GM21723 (cell line): ENCODE data around the gene LY6G5C.
A peak's percentile ranks its signal among the peaks of the same experiment; 100 is the strongest.

Source experiments
- ATAC-seq: cut with Tn5 transposase; IDR thresholded peaks from one replicate; pipeline ENCODE4 v1.9.1; 2021; ENCODE audit warnings: mild to moderate bottlenecking, moderate library complexity; ENCODE audit not compliant: unreplicated experiment

LY6G5C gene, protein sequence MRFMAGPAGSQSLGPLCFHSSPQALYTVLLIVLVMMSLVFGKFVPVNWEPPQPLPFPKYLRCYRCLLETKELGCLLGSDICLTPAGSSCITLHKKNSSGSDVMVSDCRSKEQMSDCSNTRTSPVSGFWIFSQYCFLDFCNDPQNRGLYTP

DNA sequence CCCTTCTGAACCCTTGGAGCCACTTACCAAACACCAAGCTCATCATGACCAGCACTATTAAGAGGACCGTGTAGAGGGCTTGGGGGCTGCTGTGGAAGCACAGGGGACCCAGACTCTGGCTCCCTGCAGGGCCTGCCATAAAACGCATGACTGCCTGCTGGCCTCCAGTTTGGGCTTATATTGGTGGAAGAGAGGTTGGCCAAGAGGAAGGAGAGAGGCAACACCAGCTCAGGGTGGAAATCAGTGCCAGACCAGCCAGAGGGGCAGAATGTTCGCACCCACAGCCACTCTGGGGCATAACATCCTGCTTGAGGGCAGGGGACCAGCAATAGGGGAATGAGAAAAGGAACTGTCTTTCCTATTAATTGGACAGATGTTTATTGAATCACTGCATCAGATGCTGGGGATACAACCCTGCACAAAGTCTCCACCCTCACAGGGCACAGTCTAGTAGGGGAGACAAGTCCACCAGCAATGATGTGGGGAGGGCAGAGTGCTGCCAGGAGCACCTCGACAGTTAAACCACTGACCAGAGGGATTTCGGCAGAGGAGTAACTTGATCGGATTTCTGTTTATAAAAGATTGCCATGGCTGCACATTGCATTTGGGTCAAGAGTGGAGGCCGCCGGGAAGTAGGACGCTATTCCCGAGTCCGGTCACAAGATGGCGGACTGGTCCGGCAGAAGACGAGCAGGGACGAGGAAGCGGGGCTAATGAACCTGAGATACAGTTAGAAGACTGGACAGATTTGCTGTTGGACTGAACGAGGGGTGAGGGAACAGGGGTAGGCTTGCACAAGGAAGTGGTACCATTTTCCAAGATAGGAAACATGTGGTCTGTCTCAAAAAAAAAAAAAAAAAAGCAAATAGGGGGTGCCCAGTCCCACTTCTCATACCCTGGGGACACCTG is at the start of gene LY6G5C:
TSS of gene LY6G5C (minus strand) at position 842 of the 909 bp plus-strand sequence. CDS start at position 148, 694 bp downstream.
- ATAC-seq, result peak; percentile 72

DNA sequence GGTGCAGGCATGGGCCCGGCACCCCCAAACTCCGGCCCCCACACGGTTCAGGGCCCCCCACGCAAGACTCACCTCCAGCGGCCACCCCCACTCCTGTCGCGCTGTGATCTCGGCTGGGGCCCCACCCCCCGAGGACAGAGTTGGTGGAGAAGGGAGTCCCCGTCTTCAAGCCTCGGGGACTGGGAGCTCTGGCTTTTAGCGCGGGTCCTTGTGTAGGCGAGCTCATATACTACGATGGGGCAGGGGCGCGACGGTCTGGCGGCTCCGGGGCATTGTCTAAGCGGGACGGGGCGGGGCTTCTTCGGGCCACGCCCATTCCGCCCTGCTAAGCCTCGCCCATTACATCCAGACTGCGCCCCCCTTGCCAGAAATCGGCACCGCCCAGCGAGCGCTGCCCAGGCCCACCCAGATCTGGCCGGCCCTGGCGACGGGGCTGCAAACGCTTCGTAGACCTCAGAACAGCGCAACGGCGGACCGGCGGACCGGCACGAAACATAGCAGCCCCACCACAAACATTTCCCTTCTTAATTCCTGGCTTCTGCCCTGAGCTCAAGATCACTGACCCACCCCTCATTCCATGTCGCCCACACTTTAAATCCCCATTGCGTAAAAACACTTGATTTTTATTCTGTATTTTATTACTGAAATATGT is 49.2 kb upstream of the LY6G5C start:
- peak; percentile 44 for ATAC-seq

DNA sequence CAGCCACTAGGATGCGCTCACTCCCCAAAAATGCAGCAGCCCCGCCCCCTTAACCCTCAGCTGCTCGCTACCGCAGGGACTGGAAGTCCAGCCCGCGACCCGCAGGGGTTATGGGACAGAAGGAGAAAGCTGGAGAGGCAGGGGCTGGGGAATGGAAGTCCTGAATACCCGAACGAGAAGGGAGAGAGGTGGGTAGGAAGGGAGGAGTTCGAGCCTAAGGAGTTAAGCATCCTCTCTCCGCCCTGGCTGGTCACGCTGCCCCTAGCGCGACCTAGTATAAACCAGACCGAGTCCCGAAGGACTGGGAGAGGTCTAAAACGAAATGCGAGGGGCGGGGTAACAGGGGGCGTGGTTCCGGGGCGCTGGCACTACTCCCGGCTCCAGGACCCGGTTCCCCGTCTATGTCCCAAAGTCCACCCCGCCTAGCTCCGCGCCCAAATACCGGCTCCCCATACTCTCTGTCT is 48.7 kb upstream of the LY6G5C start:
- peak; percentile 58 for ATAC-seq

DNA sequence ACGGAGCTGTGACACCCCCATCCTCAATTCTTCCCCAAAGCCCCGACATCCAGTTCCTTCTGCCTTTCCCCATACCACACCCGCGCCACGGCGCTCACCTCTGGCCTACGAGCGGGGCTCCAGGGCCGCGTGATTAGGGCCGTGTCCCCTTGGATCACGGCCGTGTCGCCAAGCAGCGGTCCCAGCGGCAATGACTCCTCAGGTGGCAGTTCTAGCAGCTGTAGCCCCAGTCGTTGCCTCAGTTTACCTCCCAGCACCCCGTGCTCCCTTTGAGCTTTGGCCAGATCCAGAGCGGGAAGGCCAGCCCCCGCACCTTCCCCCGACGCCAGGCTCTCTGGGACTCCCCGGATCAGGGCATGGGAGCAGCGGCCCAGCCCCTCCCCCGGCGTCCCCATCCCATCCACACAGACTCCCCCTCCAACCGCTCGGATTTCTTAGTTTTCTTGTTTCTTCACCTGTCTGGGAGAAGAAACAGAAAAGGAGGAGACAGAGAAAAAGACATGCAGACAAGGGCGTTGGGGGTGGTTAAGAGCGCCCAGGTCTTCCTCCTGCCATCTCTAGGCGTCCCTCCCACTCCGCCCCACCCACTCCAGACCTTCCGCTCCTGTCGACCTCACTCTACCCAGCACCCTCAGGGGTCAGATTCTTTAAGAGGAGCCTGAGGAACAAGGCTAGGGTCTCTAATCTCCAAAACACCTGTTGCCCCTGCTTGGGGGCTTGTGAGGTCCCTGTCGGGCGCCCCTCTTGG is 48.1 kb upstream of the LY6G5C start, which contains the start of gene DDAH2:
TSS of gene DDAH2 (minus strand) at position 533 of the 748 bp plus-strand sequence. CDS start at position 395, 138 bp downstream.
- no peak for ATAC-seq

DNA sequence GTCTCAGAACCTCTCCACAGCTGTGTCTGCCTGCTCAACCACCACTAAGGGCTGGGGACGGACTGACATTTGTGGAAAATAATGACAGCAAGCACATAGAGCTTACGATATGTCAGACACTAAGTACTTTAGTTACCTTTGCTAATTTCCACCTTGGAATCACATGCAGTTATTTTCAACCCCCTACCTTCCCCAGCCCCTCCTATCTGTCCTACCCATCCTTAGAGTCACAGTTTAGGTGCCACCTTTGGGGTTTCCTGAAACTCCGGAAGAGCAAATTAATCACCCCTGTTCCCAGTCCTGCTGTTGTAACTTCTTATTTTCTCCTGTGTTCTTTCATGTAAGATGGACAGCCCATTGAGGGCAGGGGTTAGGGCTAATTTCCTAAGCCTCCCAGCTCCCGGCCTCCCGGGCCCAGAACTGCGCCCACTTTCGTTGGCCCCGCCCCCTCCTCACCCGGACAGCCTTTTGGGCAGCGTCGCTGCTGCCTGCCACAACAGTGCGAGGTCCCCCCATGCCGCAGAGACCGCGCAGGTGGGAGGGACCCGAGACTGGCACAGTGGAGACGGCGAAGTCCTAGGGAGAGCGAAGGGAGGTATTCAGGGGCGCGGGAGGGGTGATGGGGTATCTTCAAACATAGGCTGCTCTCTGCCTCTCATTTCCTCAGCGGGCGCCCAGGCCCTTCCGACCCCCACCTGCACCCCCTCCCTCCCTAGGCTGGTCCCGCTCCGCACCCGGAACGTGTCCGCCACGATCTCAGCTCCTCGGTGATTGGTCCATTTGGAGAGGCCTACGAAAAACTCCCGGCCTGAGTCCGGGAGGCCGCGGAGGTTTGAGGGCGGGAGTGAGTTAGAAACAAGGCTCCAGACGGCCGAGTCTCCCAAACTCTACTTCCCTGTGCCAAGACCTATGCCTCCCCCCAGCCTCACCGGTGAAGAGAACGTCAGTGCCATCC is 47.1 kb upstream of the LY6G5C start:
- no peak for ATAC-seq

DNA sequence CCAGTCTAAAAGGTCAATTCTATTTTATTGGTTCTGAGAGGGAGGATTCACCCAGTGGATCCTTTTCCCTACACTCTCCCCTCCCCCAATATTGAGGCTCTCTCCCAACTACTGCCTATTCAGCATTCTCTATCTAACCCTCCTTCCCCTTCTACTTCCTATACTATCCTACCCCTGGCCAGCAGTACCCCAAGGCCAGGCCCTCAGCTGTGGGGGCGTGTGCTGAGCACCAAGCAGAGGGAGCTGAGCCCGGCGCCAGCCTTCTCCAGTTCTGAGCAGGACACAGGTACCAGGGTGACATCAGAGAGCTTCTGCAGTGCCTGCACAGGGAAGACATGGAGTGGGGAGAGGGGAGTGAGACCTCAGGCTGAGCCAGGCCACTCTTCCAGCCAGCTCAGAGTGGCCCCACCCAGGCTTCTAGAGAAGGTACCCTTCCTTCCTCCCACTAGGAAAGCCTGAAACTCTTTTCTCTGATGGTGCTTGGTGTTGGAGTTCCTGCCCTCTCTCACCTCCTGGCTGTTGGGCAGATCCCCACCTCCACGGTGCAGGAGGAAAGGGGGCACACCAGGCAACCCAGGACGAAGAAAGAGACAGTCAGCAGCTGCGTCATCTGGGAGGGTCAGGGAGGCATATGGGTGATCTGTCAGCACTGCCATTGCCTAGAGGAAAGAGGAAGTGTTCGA is 46.3 kb upstream of the LY6G5C start:
- no peak for ATAC-seq

DNA sequence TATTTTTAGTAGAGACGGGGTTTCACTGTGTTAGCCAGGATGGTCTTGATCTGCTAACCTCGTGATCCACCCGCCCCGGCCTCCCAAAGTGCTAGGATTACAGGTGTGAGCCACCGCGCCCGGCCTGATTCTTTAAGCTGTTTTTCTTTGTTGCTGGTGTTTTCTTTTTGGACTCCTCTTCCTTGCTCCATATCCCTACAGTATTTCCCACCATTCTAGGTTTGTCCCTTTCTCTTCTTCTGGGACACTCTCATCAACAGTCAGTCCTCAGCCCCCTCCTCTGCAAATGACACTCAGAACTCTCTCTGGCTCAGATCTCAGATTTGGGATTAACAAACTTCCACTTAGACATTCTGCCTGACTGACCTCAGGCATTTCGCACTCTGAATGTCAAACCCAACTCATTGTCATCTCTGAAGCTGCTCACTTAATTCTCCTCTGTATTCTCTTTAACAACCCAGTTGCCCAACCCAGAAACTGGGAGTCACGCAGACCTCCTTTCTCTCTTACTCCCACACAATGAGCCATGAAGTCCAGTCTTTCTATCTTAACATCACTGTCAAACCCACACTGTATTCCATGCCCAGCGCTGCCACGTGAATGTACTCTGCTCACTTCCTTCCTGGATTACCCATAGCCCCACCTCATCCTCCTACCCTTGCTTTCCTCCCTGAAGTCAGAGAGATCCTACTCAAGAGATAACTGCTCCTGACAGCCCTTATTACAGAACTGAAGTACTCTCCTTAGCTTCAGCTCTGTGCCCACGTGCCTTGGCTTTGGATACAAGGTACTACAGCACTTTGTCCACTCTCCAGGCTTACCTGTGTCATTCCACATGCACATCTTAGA is 44.9 kb upstream of the LY6G5C start:
- no peak for ATAC-seq

DNA sequence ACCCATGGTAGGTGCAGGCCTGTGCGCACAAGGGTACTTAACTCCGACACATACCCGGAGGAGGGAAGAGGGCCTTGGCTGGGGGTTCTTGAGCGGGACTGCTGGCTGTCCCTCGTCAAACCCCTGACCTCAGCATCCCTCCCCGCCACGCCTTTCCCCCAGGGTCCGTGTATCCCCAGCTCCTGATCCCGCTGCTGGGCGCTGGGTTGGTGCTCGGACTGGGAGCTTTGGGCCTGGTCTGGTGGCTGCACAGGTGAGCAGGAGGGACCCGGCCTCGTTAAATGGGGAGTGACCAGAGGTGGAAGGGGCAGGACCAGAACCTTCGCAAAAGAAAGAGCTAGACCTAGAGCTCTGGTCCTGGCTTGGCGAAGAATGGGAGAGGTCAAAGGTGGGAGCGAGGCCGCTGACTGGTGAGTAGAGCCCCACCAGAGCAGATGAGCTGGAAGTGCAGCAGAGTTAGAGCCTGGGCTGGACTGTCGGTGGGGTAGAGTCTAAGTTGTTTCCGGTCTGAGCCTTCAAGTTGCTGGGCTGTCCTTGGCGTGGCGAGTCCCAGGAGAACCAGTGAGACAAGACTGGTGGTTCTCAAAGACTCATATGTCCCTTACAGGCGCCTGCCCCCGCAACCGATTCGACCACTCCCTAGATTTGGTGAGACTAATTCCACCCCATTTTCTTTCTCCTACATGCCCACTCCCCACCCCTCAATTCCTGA is 43.3 kb upstream of the LY6G5C start:
- no peak for ATAC-seq

DNA sequence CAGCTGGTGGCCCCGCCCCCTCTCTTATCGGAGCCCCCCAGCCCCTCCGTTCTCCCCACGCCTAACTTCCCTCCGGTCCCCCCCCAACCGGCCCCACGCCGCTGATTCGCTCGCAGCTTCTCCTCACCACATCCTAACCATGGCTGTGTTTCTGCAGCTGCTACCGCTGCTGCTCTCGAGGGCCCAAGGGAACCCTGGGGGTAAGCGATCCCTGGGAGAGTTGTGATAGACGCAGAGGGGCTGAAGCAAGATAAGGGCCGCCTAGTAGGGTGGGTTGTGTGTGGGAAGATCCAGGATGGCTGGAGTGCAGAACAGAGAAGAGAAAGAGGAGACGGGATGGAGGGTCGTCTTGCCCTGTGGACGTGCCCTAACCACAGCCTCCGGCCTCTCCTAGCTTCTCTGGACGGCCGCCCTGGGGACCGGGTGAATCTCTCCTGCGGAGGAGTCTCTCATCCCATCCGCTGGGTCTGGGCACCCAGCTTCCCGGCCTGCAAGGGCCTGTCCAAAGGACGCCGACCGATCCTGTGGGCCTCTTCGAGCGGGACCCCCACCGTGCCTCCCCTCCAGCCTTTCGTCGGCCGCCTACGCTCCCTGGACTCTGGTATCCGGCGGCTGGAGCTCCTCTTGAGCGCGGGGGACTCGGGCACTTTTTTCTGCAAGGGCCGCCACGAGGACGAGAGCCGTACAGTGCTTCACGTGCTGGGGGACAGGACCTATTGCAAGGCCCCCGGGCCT is 42.5 kb upstream of the LY6G5C start, which contains the start of gene MPIG6B:
TSS of gene MPIG6B (plus strand) at position 129 of the 735 bp plus-strand sequence. CDS start at position 140, 11 bp downstream.
- no peak for ATAC-seq

DNA sequence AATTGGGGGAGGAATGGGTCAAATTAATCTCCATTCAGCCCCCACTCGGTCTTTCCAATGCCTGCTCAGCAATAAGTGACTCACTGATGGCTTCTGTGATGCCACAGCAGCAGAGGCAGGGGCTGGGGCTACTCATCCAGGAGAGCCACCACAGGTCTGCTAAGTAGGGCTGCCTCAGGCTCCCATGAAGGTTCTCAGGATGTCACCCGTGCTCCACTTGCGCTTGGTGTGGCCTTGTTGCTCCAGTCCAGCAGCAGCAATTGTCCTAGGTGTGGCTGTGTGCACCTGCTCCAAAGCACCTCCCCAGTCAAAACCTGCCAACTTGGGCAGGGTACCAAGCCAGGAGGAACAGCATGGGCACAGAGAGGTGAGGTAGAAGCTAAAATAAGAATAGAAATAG is 41.3 kb upstream of the LY6G5C start:
- no peak for ATAC-seq

DNA sequence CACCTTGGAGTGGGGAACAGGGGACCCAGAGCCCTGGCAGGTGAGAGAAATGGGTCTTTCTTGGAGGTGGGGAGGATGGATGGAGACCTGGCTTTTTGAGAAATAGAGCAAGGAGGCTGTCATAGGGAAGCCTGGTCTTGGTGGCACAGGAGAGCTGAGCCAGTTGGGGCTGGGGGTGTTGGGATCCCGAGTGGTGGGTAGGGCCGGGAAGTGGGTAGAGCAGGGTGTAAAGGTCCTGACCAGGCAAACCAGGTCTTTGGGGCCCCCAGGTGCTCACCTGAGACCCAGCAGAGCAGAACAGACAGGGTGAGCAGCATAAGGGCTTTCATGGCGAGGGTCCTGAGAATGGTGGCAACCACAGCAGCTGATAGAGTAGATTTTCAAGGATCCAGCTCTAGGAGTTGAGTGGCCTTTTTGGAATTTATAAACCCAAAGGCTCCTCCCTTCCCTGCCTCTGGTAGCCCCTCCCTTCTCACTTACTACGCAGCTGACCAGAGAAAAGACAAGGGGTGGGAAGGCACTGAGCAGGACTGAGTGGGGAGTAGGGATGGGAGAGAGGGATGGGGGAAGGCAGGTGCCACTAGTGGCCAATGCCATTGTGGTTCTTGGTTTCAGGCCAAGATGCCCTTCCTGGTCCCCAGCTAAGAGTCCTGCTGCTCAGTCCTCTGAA is 40.6 kb upstream of the LY6G5C start, which contains the start of gene LY6G6C:
TSS of gene LY6G6C (minus strand) at position 396 of the 670 bp plus-strand sequence. CDS start at position 329, 67 bp downstream.
- no peak for ATAC-seq

DNA sequence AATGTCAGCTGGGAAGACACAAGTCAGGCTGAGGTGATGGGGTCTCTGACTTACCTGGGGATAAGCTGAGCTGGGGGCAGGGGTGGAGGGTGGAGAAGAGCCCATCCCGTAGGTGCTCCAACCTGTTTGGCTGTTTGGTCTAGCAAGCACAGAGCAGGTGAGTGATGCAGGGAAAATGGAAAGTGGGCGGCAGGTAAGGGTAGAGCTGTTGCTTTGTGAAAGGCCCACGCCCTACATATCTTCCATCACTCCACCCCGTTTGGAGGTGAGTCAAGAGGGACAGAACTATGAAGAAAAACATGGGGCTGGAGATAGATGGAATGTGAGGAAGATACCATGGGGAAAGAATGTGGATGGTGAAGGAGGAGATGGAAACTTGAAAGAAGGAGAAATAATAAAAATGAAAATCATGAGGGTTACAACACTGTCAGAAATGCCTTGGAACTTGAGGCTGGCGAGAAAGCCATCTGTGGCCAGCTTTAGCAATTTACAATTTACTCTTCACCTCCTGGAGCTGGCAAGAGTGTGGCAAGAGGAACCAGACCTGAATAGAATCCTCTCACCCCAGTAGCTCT is 39.4 kb upstream of the LY6G5C start:
- ATAC-seq, result no peak

DNA sequence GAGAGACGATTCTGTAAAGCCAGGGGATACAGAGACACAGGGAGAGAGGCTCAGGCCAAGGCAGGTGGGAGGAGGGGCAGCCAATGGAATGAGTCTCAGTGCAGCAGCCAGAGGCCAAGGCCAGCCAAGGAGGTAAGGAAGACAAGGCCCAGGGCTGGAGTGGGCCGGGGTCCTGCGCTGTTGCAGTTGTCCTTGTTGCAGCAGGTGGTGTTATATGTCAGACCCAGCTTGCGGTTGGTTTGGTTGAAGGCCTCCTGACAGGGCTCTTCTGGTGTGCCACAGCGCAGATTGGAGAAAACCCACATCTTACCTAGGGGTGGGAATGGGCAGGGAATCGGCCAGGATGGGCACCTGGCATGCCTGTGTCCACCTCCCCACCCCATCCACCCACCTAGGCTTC is 38.1 kb upstream of the LY6G5C start:
- no peak for ATAC-seq

DNA sequence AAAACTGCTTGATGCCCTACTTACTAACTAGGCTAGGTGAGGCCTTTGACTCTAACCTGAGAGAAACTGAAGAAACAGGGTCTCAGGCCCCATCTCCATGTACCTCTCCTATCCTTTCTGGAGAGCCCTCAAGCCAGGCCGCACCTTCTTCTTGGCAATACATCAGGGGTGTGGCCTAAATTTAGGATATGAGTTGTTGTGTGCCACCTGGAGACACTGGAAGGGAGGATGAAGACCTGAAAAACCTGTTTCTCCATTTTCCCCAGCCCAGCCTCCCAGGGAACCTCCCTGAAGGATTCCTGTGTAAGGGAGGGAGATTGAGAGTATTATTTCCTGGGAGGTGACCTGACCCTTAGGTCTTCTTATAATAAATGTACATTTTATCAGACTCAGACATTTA is 37.4 kb upstream of the LY6G5C start:
- no peak for ATAC-seq

DNA sequence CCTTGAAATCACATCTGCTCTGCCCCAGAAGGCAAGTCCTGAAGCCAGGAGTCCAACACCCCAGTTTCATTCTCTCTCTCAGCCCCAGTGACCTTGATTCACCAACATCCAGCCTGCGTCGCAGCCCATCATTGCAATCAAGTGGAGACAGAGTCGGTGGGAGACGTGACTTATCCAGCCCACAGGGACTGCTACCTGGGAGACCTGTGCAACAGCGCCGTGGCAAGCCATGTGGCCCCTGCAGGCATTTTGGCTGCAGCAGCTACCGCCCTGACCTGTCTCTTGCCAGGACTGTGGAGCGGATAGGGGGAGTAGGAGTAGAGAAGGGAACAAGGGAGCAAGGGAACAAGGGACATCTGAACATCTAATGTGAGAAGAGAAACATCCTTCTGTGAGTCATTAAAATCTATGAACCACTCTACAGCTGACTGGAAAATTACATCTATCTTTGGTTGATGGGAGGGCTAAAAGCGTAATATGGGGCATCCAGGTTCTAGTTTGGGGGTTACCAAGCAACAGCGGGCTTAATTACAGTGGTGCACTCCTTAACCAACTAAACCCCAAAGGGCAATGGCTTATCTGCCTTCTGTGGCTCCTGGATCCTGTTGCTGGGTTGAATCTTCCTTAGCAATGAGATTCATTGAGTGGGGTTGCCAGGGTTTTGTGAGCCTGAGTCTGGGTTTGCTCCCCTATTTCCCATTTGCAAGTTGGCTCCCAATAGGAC is 36.8 kb upstream of the LY6G5C start:
- no peak for ATAC-seq
